ENCODE measurements around the gene PLD2.
"Not testable (repeated sequence)": the region's sequence is repeated elsewhere in the genome, so short reads cannot be mapped to it uniquely, and the experiment has no call there.

Gene PLD2

DNA sequence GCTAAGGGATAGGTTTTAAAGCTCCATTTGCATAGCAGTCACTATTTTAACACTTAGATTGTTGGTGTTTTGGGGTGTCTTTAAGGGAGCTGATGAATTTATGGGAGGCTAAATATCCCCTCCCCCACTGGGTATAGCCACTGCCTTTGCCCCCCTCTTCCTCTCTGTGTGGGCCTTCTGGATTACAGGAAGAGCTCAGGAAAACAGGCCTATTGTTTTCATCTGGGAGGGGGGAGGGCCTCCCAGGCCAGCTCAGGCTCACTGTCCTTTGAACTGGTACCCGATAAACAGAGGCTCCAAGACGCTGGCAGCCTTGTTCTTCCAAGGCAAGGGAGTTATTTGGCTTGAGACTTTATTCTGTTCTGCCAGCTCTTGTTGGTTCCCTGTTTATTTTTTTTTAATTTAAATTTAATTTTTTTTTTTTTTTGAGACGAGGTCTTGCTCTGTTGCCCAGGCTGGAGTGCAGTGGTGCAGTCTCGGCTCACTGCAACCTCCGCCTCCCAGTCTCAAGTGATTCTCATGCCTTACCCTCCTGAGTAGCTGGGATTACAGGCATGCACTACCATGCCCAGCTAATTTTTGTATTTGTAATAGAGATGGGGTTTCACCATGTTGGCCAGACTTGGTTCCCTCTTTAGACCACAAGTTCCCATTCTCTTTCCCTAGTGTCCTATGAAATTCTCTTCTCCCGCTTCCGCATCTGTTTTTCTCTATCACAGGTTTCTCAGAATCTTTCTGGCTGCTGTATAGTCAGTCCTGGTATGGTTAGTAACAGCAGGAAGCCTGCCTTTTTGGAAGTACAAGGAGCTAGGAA lies 51.3 kb downstream of the PLD2 start:
- no peak for DNase-seq

GRCh38 chr17:4858882-4859260 lies 51.9 kb downstream of the PLD2 start:
- no peak for DNase-seq

GRCh38 chr17:4859816-4860625 lies 53.1 kb downstream of the PLD2 start:
- DNase-seq: no peak

DNA sequence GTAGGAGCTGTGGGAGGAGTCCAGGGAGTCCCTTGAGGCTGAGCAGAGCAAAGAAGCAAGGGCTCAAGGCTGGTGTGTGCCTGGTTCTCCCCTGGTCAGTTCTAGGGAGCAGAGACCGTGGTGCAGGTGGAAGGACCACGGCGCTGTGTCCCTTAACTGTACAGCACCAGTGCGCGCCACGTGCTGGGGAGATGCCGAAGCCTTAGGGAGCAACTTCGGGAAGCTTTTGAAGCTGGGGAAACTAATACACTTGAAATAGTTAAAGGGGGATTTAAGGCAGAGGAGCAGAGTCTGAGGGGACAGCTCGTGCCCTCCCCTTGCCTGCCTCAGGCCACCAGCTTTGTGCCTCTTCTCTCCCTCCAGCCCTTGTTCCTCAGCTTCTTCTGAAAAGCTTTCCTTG lies 53.7 kb downstream of the PLD2 start:
- DNase-seq: no peak

DNA sequence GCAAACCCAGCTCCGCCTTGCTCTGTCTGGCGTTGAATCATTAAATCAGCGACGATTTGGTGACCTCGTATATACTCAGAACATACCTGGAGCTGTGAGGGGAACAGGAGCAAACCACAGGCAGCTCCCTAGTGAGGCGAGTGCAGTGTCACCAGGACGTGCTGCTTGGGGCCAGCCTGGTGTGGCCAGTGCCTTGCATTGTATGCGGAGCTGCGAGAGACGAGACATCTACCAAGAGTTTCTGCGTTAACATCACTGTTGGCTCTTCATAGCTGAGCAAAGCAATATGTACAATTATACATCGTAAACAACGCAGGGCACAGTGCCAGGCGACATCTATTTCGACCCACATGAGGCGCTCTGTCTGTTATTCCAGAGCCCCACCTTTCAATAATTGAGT lies 54.1 kb downstream of the PLD2 start:
- no peak for DNase-seq

GRCh38 chr17:4862720-4863119 lies 55.8 kb downstream of the PLD2 start:
- DNase-seq: no peak

GRCh38 chr17:4863321-4863720 lies 56.4 kb downstream of the PLD2 start:
- DNase-seq: no peak

- not testable (repeated sequence) for DNase-seq
These were observed 60.6 kb downstream of the PLD2 start for GRCh38 chr17:4867535-4867934.

DNA sequence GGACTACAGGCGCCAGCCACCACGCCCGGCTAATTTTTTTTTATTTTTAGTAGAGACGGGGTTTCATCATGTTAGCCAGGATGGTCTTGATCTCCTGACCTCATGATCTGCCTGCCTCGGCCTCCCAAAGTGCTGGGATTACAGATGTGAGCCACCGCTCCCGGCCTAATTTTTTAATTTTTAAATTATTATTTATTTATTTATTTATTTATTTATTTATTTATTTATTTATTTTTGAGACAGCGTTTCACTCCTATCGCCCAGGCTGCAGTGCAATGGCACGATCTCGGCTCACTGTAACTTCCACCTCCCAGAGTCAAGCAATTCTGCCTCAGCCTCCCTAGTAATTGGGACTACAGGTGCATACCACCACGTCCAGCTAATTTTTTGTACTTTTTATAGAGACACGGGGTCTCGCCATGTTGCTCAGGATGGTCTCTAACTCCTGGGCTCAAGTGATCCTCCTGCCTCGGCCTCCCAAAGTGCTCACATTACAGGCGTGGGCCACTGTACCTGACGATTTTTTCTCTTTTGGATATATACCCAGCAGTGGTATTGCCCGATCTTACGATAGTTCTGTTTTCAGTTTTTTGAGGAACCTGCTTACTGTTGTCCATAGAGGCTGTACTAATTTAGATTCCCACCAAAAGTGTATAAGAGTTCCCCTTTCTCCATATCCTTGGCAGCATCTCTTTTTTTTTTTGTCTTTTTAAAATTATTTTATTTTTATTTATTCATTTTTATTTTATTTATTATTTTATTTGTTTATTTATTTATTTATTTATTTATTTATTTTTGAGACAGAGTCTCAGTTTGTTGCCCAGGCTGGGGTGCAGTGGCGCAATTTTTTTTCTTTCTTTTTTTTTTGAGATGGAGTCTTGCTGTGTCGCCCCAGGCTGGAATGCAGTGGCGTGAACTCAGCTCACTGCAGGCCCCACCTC lies 62.4 kb downstream of the PLD2 start:
- not testable (repeated sequence) for DNase-seq

DNA sequence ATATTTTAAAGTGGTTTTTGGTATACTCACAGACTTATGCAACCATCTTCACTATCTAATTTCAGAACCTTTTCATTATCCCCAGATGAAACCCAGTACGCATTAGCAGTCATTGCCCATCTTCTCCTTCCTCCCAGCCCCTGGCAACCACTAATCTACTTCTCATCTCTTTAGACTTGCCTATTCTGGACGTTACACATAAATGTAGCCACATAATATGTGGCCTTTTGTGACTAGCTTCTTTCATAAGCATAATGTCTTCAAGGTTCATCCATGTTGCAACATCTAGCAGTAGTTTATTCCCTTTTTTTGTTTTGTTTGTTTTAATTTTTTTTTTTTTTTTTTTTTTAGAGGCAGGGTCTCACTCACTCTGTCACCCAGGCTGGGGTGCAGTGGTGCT lies 63.9 kb downstream of the PLD2 start:
- no peak for DNase-seq

DNA sequence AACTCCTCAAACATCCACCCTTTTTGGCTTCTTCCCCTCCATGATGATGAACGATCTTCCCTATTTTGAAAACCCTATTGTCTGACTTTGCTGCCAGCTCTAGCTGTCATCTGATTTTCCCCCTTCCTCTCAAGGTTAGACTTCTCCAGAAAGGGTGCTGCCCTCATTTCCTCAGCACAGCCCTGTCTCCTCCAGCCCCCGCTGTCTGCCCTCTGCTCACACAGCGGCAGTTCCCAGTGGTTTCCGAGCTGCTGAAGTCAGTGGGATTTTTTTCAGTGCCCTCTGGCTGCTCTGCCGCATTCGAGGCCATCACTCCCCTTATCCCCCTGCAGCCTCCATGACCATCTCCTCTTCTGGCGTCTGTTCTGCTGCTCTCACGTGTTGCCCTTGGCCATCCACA lies 65.8 kb downstream of the PLD2 start:
- DNase-seq: no peak

Data from NCI-H524 treated with DMSO at 0.1 percent for 48 hours (cell line).